ENCODE data around the gene STEAP2.

DNA sequence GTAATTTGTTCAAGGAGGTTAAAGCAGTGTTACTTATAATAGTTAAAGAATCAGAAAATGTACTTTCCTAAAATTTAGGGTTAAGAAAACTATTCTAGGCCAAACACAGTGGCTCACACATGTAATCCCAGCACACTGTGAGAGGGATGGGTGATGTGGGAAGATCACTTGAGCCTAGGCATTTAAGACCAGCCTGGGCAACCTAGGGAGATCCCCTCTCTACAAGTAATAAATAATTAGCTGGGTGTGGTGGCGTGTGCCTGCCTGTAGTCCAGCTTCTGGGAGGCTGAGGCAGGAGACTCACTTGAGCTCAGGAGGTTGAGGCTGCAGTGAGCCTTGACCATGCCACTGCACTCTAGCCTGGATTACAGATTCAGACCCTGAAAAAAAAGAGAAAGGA is 3.6 kb upstream of the STEAP2 start:
- TF ChIP-seq, protein P1, sequence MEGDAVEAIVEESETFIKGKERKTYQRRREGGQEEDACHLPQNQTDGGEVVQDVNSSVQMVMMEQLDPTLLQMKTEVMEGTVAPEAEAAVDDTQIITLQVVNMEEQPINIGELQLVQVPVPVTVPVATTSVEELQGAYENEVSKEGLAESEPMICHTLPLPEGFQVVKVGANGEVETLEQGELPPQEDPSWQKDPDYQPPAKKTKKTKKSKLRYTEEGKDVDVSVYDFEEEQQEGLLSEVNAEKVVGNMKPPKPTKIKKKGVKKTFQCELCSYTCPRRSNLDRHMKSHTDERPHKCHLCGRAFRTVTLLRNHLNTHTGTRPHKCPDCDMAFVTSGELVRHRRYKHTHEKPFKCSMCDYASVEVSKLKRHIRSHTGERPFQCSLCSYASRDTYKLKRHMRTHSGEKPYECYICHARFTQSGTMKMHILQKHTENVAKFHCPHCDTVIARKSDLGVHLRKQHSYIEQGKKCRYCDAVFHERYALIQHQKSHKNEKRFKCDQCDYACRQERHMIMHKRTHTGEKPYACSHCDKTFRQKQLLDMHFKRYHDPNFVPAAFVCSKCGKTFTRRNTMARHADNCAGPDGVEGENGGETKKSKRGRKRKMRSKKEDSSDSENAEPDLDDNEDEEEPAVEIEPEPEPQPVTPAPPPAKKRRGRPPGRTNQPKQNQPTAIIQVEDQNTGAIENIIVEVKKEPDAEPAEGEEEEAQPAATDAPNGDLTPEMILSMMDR (IDR thresholded peaks at IDR 0.05; ENCODE audit: insufficient read depth, low read length, poor library complexity, severe bottlenecking) = no peak
- no peak for TF ChIP-seq EZH2phosphoT487 (conservative IDR thresholded peaks at IDR 0.05; ENCODE audit: low read length)

Data from SU-DHL-6 (cell line).